ENCODE results near the gene NFATC1.

NFATC1 gene

GRCh38 chr18:79389689-79390088 lies 6.0 kb upstream of the NFATC1 start:
- DNase-seq (ENCODE audit: low spot score), result no peak

- DNase-seq (ENCODE audit: low spot score), result no peak
Observed at GRCh38 chr18:79392226-79392625, 3.5 kb upstream of the NFATC1 start.

GRCh38 chr18:79393181-79393634 lies 2.5 kb upstream of the NFATC1 start:
- no peak for DNase-seq (ENCODE audit: low spot score)

GRCh38 chr18:79393635-79394533 lies 1.8 kb upstream of the NFATC1 start:
- peak; percentile 76 for DNase-seq (ENCODE audit: low spot score)

GRCh38 chr18:79394534-79395307 lies 1.0 kb upstream of the NFATC1 start:
- peak; percentile 69 for DNase-seq (ENCODE audit: low spot score)

- no peak for DNase-seq (ENCODE audit: low spot score)
Observed at GRCh38 chr18:79395308-79395640, 456 bp upstream of the NFATC1 start.

GRCh38 chr18:79396431-79397246 lies 909 bp downstream of the NFATC1 start:
- no peak for DNase-seq (ENCODE audit: low spot score)

GRCh38 chr18:79397247-79397829 lies 1.6 kb downstream of the NFATC1 start:
- DNase-seq (ENCODE audit: low spot score), result no peak

- DNase-seq (ENCODE audit: low spot score), result no peak
Observed at GRCh38 chr18:79397830-79398761, 2.4 kb downstream of the NFATC1 start.

GRCh38 chr18:79399275-79400081 lies 3.7 kb downstream of the NFATC1 start:
- DNase-seq (ENCODE audit: low spot score), result peak; percentile 45

GRCh38 chr18:79400091-79400590 lies 4.4 kb downstream of the NFATC1 start:
- DNase-seq (ENCODE audit: low spot score), result peak; percentile 86

- peak; percentile 45 for DNase-seq (ENCODE audit: low spot score)
Observed at GRCh38 chr18:79400591-79401381, 5.1 kb downstream of the NFATC1 start.

- no peak for DNase-seq (ENCODE audit: low spot score)
Observed at GRCh38 chr18:79401494-79402208, 5.9 kb downstream of the NFATC1 start.

GRCh38 chr18:79402209-79402576 lies 6.5 kb downstream of the NFATC1 start:
- no peak for DNase-seq (ENCODE audit: low spot score)

- DNase-seq (ENCODE audit: low spot score), result no peak
Observed at GRCh38 chr18:79402977-79403722, 7.4 kb downstream of the NFATC1 start.

GRCh38 chr18:79403723-79404566 lies 8.2 kb downstream of the NFATC1 start:
- DNase-seq (ENCODE audit: low spot score), result no peak

- DNase-seq (ENCODE audit: low spot score), result no peak
Observed at GRCh38 chr18:79404567-79404910, 8.8 kb downstream of the NFATC1 start.

Data from HuH-7.5 (cell line).